ENCODE results near the gene NDUFB11.

NDUFB11 gene

DNA sequence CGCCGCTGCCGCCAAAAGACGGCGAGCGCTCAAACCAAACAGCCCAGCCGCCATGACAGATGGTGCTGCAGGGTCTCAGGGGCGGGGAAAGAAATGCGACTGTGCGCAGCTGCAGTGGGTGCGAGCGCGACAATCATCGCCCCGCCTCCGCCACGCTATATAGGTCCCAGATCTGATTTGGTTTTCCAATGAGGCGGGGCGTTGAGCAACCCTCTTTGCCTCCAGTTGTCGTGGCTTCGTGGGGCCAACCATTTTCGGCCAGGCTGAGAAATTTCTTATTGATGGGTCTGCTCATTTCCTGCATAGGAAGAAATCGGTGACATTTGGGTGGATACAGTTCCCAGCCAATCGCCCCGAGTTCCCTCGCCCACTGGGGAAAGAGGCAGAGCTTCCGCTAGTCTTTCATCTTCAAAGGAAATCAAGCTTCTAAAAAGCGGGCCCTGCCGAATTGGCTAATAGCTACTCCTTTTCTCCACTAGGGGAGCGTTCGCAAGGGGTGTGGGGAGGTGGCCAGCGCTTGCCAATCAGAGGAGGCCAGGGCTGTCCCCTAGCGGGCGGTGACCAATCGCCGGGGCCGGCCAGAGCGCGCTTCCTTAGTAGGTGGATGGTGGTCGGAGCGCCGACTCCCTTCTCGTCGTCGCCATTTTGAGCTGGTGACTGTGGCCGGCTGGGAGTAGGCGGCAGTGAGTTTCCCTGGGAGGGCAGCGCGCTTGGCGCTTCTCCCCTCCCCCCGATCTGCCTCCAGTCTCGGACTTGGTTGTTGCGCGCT lies at the start of gene NDUFB11, which contains the start of gene RBM10:
TSS of gene NDUFB11 (minus strand) at position 77 of the 769 bp plus-strand sequence. CDS start at position 54, 23 bp downstream.
TSS of gene RBM10 (plus strand) at position 596 of the 769 bp plus-strand sequence. CDS start 2,261 bp downstream, outside the sequence.
- peak; percentile 95 for DNase-seq (ENCODE audit: low read depth)
- TF ChIP-seq, protein P1, sequence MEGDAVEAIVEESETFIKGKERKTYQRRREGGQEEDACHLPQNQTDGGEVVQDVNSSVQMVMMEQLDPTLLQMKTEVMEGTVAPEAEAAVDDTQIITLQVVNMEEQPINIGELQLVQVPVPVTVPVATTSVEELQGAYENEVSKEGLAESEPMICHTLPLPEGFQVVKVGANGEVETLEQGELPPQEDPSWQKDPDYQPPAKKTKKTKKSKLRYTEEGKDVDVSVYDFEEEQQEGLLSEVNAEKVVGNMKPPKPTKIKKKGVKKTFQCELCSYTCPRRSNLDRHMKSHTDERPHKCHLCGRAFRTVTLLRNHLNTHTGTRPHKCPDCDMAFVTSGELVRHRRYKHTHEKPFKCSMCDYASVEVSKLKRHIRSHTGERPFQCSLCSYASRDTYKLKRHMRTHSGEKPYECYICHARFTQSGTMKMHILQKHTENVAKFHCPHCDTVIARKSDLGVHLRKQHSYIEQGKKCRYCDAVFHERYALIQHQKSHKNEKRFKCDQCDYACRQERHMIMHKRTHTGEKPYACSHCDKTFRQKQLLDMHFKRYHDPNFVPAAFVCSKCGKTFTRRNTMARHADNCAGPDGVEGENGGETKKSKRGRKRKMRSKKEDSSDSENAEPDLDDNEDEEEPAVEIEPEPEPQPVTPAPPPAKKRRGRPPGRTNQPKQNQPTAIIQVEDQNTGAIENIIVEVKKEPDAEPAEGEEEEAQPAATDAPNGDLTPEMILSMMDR (IDR thresholded peaks at IDR 0.05; ENCODE audit: low read length, missing control alignments) = peak; percentile 59
- H3K4me3 ChIP-seq (replicated peaks; ENCODE audit: low read depth, low read length) = peak within 1 kb of the TSS; percentile 83

DNA sequence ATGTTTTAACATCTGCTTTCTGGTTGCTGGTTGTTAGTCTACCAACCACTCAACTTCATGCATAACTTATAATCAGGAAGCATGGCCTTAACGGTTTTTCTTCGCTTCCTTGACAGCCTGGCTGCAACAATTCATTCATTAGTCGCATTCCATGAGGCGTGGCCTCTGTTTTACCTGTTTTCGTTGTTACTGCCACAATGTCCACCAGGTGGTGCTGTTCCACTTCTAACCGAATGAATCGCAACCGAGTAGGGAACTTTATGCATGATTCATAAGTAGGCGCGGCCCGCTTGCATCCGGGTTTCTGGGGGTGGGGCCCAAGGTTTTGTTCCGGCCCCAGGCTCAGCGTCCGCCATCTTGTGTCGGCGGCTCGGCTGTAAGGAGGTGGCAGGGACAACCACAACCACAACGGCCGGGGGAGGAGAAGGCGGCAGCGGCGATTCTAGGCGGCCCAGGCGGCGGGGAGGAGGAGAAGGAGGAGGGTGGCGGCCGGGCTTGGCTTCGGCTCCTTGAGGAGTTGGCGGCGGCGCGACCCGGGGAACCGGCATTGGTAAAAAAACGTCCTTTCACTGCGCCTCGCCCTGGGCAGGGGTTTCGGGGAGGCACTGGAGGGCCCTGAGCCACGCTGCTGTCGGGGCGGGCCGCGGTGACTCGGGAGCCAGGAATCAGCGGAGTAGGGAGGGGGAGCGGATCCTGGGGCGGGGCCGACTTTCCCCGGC lies 49.1 kb upstream of the NDUFB11 start, which contains the start of gene UBA1:
TSS of gene UBA1 (plus strand) at position 355 of the 719 bp plus-strand sequence. CDS start 4,974 bp downstream, outside the sequence.
- peak within 1 kb of the TSS; percentile 73 for H3K4me3 ChIP-seq (replicated peaks; ENCODE audit: low read depth, low read length)
- peak; percentile 95 for DNase-seq (ENCODE audit: low read depth)
- TF ChIP-seq, protein P1 (IDR thresholded peaks at IDR 0.05; ENCODE audit: low read length, missing control alignments) = peak; percentile 57

DNA sequence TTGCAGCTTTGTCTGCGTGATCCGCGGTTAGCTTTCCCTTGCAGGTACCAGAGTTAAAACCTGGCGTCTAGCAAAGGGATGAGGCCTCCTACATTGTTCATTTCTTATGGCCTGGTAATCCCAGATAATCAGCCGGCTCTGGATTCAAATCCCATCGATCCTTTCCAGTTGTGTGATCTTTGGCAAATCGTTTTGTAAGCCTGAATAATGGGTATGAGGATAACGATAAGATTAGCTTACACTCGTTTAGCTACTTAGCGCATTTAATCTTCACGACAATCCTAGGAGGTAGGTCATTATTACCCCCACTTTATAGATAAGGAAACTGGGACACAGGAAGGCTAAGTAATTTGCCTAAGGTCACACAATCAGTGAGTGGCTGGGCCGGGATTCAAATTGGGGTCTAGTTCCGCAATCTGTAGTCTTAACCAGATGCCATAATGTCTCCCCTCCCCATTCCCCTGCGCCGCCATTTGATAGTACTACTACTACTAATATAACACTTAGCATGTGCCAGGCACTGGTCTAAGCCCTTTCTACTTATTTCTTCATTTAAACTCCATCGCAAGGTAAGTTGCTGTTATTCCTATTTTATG lies 47.4 kb upstream of the NDUFB11 start:
- TF ChIP-seq, protein P1 (IDR thresholded peaks at IDR 0.05; ENCODE audit: low read length, missing control alignments) = no peak
- DNase-seq (ENCODE audit: low read depth) = no peak
- H3K4me3 ChIP-seq (replicated peaks; ENCODE audit: low read depth, low read length) = peak overlapping the region; percentile 67

DNA sequence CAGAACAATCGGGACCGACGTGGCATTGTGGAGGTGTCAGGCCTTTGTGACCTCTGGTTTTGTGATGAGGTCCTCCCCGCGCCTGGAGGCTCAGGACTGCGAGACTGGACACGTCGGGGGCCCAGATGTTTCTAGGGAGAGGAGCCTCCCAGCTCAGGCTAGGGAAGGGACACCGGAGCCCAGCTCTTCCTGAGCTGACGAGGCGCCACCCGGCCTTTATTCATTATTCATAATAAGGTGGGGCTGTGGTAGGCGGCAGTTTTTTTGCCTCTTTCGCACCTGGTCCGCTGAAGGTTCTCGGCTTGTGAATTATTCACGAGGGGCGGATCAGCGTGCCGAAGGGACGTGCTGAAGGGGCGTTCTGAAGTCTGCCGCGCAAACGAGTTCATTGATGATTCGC lies 46.8 kb upstream of the NDUFB11 start:
- H3K4me3 ChIP-seq (replicated peaks; ENCODE audit: low read depth, low read length) = peak overlapping the region; percentile 67
- TF ChIP-seq, protein P1 (IDR thresholded peaks at IDR 0.05; ENCODE audit: low read length, missing control alignments) = no peak
- DNase-seq (ENCODE audit: low read depth) = no peak

DNA sequence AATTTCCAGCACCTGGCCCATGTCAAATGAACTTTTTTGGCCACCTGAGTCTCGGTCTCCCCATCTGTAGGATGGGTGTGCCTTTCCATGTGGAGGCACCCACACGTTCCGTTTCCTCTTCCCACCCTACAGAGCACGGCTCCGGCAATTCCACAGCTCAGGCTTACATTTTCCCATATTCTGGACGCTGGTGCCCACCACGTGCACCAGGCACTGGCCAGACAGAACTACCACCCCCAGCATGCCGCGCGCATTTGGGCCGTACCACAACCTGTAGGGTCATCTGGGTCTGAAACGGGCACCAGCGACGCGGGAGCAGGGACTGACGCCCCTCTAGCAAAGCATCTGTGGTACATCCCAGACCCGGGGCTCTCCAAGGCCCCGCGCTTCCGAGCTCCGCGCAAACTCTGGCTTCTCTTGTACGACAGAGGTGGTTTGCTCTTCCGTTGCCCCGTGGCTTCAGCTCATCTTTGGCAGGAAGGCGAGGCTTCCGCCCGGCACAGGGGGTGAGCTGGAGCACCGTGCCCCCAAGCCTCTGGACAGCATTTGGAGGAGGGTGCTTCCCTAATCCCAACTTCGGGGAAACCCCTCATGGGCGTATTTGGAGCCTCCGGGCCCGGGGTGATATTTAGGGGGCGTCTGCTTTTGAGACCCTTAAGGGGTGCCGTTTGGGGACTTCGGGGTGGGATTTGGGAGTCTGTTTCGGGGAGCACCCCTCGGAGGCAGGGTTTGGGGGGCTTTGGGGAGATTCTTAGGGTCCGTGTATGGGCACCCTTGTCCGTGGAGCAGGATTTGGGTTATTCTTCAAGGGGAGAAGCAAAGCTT lies 46.2 kb upstream of the NDUFB11 start:
- DNase-seq (ENCODE audit: low read depth) = peak; percentile 94
- TF ChIP-seq, protein P1 (IDR thresholded peaks at IDR 0.05; ENCODE audit: low read length, missing control alignments) = no peak
- H3K4me3 ChIP-seq (replicated peaks; ENCODE audit: low read depth, low read length) = peak overlapping the region; percentile 67

DNA sequence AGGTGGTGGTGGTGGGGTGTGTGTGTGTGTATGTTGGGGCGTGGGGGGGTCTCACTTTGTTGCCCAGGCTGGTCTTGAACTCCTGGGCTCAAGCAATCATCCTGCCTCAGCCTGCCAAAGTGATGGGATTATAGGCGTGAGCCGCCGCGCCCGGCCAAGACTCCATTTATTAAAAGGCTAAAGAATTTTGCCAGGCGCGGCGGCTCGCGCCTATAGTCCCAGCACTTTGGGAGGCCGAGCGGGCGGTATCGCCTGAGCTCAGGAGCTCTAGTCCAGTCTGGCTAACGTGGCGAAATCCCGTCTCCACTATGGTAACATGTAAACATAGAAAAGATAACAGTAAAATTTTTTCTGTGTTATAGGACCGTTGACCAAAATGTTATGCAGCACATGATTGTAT lies 45.4 kb upstream of the NDUFB11 start:
- DNase-seq (ENCODE audit: low read depth) = no peak
- H3K4me3 ChIP-seq (replicated peaks; ENCODE audit: low read depth, low read length) = no peak overlapping the region
- TF ChIP-seq, protein P1 (IDR thresholded peaks at IDR 0.05; ENCODE audit: low read length, missing control alignments) = no peak

All from fibroblast of pulmonary artery (primary cell).